ENCODE results near the gene PCDH9. TPM values are rescaled to one million over a fixed set of nuclear protein-coding genes. Genes with fewer than 3 reads are reported as not detected.
A peak's percentile ranks its signal among the peaks of the same experiment; 100 is the strongest.
"Not testable (repeated sequence)": the region's sequence is repeated elsewhere in the genome, so short reads cannot be mapped to it uniquely, and the experiment has no call there.

Gene PCDH9
- total RNA-seq, 4 donors from 2014 or later, result 0.37 to 2.4 (median 1.5) TPM

DNA sequence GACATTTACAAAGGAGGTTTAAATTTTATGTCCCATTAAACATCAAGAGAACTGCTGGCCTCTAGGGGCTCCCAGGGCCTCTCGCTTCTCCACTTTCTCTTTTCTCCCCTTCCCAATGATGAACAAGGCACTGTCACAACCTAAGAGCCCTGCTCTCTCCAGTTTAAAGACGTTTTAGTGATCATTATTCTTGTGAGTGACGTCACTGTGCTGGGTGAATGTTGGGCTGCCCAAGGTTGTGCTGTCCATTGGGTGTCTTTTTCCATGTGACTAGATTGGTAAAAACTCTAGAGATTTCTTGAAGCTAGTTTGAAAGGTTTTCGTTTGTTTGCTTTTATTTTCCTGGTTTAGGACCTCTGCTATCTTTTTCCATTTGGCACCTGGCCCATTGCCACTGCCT lies 602.6 kb downstream of the PCDH9 start:
- Histone ChIP-seq H3K27ac (no peak overlapping the region), H3K36me3 (no peaks in the 10 kb centered on the region), H3K4me1 (no peaks in the 10 kb centered on the region), H3K27me3 (no peaks in the 10 kb centered on the region), H3K4me3 (no peak overlapping the region), H3K9me3 (no peaks in the 10 kb centered on the region)
- TF ChIP-seq POLR2A (IDR thresholded peaks at IDR 0.05) (no peak), EP300 (IDR thresholded peaks at IDR 0.05; ENCODE audit: low read depth) (no peak), POLR2AphosphoS5 (IDR thresholded peaks at IDR 0.05) (no peak)
- TF ChIP-seq, protein P1, sequence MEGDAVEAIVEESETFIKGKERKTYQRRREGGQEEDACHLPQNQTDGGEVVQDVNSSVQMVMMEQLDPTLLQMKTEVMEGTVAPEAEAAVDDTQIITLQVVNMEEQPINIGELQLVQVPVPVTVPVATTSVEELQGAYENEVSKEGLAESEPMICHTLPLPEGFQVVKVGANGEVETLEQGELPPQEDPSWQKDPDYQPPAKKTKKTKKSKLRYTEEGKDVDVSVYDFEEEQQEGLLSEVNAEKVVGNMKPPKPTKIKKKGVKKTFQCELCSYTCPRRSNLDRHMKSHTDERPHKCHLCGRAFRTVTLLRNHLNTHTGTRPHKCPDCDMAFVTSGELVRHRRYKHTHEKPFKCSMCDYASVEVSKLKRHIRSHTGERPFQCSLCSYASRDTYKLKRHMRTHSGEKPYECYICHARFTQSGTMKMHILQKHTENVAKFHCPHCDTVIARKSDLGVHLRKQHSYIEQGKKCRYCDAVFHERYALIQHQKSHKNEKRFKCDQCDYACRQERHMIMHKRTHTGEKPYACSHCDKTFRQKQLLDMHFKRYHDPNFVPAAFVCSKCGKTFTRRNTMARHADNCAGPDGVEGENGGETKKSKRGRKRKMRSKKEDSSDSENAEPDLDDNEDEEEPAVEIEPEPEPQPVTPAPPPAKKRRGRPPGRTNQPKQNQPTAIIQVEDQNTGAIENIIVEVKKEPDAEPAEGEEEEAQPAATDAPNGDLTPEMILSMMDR (IDR thresholded peaks at IDR 0.05), result no peak
- in situ Hi-C loops (cut with MboI; ENCODE audit: low pct_ligation_motif_present in 1 of 4, low pct_unique_long_range_greater_than_20kb in 1 of 4, low sequenced_read_pairs in 3 of 4), result no loop called here
- no peak for DNase-seq
- intact Hi-C loops (cut with DNase I; ENCODE audit: low total_unique reads), result no loop called here
- WGBS, 2 donors (ENCODE audit: low coverage in 1 of 2), result 63 to 78% methylated on average over 4 of the region's 4 CpGs

DNA sequence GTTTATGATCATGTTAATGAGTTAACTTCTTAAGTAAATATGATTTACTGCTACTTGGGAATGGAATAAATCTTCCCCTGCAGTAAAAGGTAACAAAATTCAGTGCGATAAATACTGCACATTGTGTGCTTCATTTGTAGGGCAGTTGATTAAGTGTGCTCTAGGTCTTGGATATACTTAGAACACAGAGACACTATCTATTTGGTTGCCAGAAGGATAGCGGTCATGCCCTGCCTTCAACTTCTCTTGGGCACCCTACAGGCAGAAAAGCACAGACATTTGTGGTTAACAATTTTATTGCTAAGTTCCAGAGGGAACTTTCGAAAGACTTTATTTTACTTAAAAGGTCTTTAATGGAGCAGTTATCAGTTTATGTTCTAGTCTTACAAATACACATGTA lies 605.8 kb downstream of the PCDH9 start:
- DNase-seq, result no peak
- in situ Hi-C loops (cut with MboI; ENCODE audit: low pct_ligation_motif_present in 1 of 4, low pct_unique_long_range_greater_than_20kb in 1 of 4, low sequenced_read_pairs in 3 of 4), result no loop called here
- no peak for TF ChIP-seq POLR2AphosphoS5 (IDR thresholded peaks at IDR 0.05)
- 82 to 96% methylated on average over 3 of the region's 3 CpGs for WGBS, 2 donors (ENCODE audit: low coverage in 1 of 2)
- H3K27me3 ChIP-seq, result no peaks in the 10 kb centered on the region
- no peaks in the 10 kb centered on the region for H3K4me1 ChIP-seq
- no peaks in the 10 kb centered on the region for H3K9me3 ChIP-seq
- no peak overlapping the region for H3K4me3 ChIP-seq
- no peaks in the 10 kb centered on the region for H3K36me3 ChIP-seq
- H3K27ac ChIP-seq, result no peak overlapping the region
- intact Hi-C loops (cut with DNase I; ENCODE audit: low total_unique reads), result no loop called here

DNA sequence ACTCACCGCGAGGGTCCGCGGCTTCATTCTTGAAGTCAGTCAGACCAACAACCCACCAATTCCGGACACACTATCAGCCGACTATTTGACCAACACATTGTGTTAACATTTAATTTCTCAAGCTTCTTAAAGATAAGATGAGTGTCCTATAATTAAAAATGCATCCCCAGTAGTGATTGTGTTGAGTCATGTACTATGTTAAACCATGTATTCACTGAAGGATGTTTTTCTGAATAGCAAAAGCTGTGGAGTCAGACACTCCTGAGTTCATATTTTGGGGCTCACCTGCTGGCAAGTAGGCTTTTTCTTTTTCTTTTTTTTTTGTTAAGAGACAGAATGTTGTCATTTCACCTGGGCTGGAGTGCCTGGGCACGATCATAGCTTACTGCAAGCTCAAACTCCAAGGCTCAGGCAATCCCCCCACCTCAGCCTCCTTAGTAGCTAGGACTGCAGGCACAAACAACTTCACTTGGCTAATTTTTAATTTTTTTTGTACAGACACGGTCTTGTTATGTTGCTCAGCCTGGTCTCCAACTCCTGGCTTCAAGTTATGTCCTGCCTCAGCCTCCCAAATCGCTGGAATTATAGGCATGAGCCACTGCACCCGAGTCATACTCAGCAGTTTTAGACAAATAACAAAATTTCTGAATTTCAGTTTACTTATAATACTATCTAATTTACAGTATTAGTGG lies 606.9 kb downstream of the PCDH9 start:
- Histone ChIP-seq H3K4me1 (no peaks in the 10 kb centered on the region), H3K4me3 (no peak overlapping the region), H3K27me3 (no peaks in the 10 kb centered on the region), H3K27ac (no peak overlapping the region), H3K36me3 (no peaks in the 10 kb centered on the region), H3K9me3 (no peaks in the 10 kb centered on the region)
- TF ChIP-seq, protein P1 (IDR thresholded peaks at IDR 0.05), result no peak
- no peak for TF ChIP-seq EP300 (IDR thresholded peaks at IDR 0.05; ENCODE audit: low read depth)
- no peak for DNase-seq
- intact Hi-C loops (cut with DNase I; ENCODE audit: low total_unique reads) (no loop called here), in situ Hi-C loops (cut with MboI; ENCODE audit: low pct_ligation_motif_present in 1 of 4, low pct_unique_long_range_greater_than_20kb in 1 of 4, low sequenced_read_pairs in 3 of 4) (no loop called here)
- WGBS, 2 donors (ENCODE audit: low coverage in 1 of 2), result 87 to 90% methylated on average over 10 of the region's 10 CpGs

GRCh38 chr13:66621906-66622447 lies 608.2 kb downstream of the PCDH9 start:
- DNase-seq; intact Hi-C loops (cut with DNase I; ENCODE audit: low total_unique reads); H3K9me3 ChIP-seq; H3K4me1 ChIP-seq; H3K4me3 ChIP-seq; H3K27me3 ChIP-seq; H3K36me3 ChIP-seq; H3K27ac ChIP-seq; in situ Hi-C loops (cut with MboI; ENCODE audit: low pct_ligation_motif_present in 1 of 4, low pct_unique_long_range_greater_than_20kb in 1 of 4, low sequenced_read_pairs in 3 of 4): not testable (repeated sequence)
- 95% methylated on average over 23 of the region's 31 CpGs; no CpG with 5 or more reads in 1 of the 2 donors for WGBS, 2 donors (ENCODE audit: low coverage in 1 of 2)

GRCh38 chr13:66618702-66619101 lies 611.4 kb downstream of the PCDH9 start:
- WGBS, 2 donors (ENCODE audit: low coverage in 1 of 2), result 31 to 44% methylated on average over 1 of the region's 1 CpG
- Histone ChIP-seq H3K9me3 (no peaks in the 10 kb centered on the region), H3K4me1 (no peaks in the 10 kb centered on the region), H3K36me3 (no peaks in the 10 kb centered on the region), H3K27ac (no peak overlapping the region), H3K4me3 (no peak overlapping the region), H3K27me3 (no peaks in the 10 kb centered on the region)
- intact Hi-C loops (cut with DNase I; ENCODE audit: low total_unique reads) (no loop called here), in situ Hi-C loops (cut with MboI; ENCODE audit: low pct_ligation_motif_present in 1 of 4, low pct_unique_long_range_greater_than_20kb in 1 of 4, low sequenced_read_pairs in 3 of 4) (no loop called here)
- DNase-seq, result no peak
- TF ChIP-seq EP300 (IDR thresholded peaks at IDR 0.05; ENCODE audit: low read depth) (no peak), POLR2A (IDR thresholded peaks at IDR 0.05) (no peak), POLR2AphosphoS5 (IDR thresholded peaks at IDR 0.05) (no peak)
- TF ChIP-seq, protein P1 (IDR thresholded peaks at IDR 0.05), result peak in 3 of 5 experiments; percentile 8 to 24 (median 14)
